Measurements from ENCODE around the gene ADCY6. TPM values are rescaled to one million over a fixed set of nuclear protein-coding genes. Genes with fewer than 3 reads are reported as not detected.

Gene ADCY6
- polyA plus RNA-seq, 1 experiment = 37.9 TPM

DNA sequence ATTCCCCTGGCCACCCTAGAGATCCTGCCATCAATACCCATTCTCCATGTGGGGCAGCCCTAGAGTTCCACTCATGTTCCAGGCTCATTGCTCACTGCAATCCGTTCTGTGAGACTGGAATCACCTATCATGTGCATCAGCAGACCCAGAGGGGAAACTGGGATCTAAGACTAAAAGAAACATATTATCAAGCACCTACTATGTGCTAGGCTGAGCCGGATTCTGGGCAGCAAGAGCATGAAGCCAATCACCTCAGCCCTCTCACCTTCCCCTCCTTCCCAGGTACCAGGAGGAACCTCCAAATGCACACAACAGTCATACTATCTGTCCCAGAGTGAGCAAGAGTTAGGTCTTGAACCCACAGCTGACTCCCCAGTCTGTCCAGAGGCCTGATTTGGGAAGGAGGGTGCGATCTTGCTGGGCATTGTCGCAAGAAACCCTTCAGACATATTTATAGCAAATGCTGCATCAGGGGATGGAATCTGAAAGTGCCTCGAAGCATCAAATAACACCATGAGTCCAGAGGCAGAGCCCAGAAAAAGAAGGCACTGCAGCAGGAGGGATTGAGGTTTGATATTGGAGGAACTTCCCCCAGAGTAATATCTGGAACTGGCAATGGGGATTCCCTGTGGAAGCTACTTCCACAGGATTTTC is 22.7 kb upstream of the ADCY6 start:
- no peak overlapping the region for H3K4me3 ChIP-seq (ENCODE audit: low read depth, low read length)
- DNase-seq (ENCODE audit: low read depth) = no peak
- CTCF ChIA-PET = interaction anchor here (0.8 to 7.1 kb wide), 8 partner anchors 9 to 141 kb away, joined by 3 to 78 read pairs (median 4); no protein-coding TSS in a partner anchor
- TF ChIP-seq, protein P1, sequence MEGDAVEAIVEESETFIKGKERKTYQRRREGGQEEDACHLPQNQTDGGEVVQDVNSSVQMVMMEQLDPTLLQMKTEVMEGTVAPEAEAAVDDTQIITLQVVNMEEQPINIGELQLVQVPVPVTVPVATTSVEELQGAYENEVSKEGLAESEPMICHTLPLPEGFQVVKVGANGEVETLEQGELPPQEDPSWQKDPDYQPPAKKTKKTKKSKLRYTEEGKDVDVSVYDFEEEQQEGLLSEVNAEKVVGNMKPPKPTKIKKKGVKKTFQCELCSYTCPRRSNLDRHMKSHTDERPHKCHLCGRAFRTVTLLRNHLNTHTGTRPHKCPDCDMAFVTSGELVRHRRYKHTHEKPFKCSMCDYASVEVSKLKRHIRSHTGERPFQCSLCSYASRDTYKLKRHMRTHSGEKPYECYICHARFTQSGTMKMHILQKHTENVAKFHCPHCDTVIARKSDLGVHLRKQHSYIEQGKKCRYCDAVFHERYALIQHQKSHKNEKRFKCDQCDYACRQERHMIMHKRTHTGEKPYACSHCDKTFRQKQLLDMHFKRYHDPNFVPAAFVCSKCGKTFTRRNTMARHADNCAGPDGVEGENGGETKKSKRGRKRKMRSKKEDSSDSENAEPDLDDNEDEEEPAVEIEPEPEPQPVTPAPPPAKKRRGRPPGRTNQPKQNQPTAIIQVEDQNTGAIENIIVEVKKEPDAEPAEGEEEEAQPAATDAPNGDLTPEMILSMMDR (IDR thresholded peaks at IDR 0.05; ENCODE audit: insufficient read depth, low read depth, low read length) = no peak
- no peaks in the 10 kb centered on the region for H3K27me3 ChIP-seq (ENCODE audit: control insufficient read depth, insufficient read depth, low read length)
- no peaks in the 10 kb centered on the region for H3K36me3 ChIP-seq (ENCODE audit: control insufficient read depth, insufficient read depth, low read length)
- POLR2A ChIA-PET = no interaction called here

DNA sequence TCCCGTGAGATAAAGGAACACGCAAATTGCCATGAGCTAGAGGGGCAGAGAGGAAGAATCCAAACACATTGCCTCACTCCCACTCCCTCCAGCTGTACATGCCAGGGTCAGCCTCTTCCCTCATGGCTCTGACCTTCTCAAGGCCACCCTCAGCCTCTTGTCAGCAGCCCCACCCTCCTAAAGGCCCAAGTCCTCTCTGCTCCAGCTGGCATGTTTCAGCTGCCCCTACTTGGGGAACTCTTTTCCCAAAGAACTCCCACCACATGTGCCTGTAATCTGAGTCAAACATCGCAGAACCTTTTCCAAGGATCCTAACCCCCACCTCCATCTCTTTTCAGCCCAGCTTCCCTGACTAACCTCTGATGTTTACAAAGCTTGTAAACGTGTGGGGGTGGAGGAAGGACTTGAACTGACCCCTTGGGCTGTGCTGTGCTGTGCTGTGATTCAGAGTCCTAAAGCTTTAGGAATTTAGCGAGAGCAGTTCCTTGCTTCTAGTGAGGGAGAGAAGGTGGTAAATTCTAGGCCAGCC is 22.1 kb upstream of the ADCY6 start:
- peak; percentile 78 for DNase-seq (ENCODE audit: low read depth)
- Histone ChIP-seq H3K36me3 (ENCODE audit: control insufficient read depth, insufficient read depth, low read length) (no peaks in the 10 kb centered on the region), H3K27me3 (ENCODE audit: control insufficient read depth, insufficient read depth, low read length) (no peaks in the 10 kb centered on the region), H3K4me3 (ENCODE audit: low read depth, low read length) (no peak overlapping the region)
- ChIA-PET CTCF (interaction anchor here (0.8 to 7.1 kb wide), 5 partner anchors 9 to 140 kb away, joined by 3 to 78 read pairs (median 4); no protein-coding TSS in a partner anchor), POLR2A (interaction anchor here (0.6 kb wide), 1 partner anchor 11 kb away, joined by 3 read pairs; no protein-coding TSS in a partner anchor)
- TF ChIP-seq, protein P1 (IDR thresholded peaks at IDR 0.05; ENCODE audit: insufficient read depth, low read depth, low read length) = no peak

GRCh38 chr12:48807981-48808380 is 19.1 kb upstream of the ADCY6 start:
- Histone ChIP-seq H3K36me3 (ENCODE audit: control insufficient read depth, insufficient read depth, low read length) (no peaks in the 10 kb centered on the region), H3K27me3 (ENCODE audit: control insufficient read depth, insufficient read depth, low read length) (no peaks in the 10 kb centered on the region), H3K4me3 (ENCODE audit: low read depth, low read length) (no peak overlapping the region)
- no peak for DNase-seq (ENCODE audit: low read depth)
- CTCF ChIA-PET = interaction anchor here (2.3 kb wide), 1 partner anchor 12 kb away, joined by 15 read pairs; no protein-coding TSS in a partner anchor
- POLR2A ChIA-PET = no interaction called here
- TF ChIP-seq, protein P1 (IDR thresholded peaks at IDR 0.05; ENCODE audit: insufficient read depth, low read depth, low read length) = no peak

GRCh38 chr12:48803675-48804074 is 14.8 kb upstream of the ADCY6 start:
- POLR2A ChIA-PET = no interaction called here

DNA sequence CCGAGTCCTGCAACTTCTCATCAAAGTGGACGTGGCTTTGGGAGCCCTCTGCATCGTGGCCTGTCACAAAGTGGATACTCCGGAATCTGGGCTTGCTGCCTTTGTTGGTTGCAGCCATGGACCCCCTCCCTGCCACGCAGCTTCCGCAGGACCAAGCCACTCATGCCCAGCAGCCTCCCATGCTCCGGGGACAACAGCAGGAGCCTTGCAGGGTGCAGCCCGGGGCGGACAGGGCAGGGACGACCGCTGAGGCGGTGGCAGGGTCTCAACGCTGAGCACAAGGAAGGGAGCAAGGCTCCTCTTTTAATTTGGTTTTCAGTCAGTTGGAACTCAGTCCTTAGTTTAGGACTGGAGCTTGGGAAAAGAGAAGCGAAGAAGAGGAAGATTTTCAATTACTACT is 12.1 kb upstream of the ADCY6 start:
- TF ChIP-seq, protein P1 (IDR thresholded peaks at IDR 0.05; ENCODE audit: insufficient read depth, low read depth, low read length) = no peak
- no peak for DNase-seq (ENCODE audit: low read depth)
- Histone ChIP-seq H3K4me3 (ENCODE audit: low read depth, low read length) (no peak overlapping the region), H3K27me3 (ENCODE audit: control insufficient read depth, insufficient read depth, low read length) (no peaks in the 10 kb centered on the region), H3K36me3 (ENCODE audit: control insufficient read depth, insufficient read depth, low read length) (no peaks in the 10 kb centered on the region)
- POLR2A ChIA-PET = no interaction called here
- CTCF ChIA-PET = interaction anchor here (0.9 to 13.2 kb wide), 4 partner anchors 14 to 89 kb away, joined by 3 to 226 read pairs (median 4); no protein-coding TSS in a partner anchor

More at GRCh38 chr12:48803675-48804074, 14.8 kb upstream of the ADCY6 start:
- no peaks in the 10 kb centered on the region for H3K36me3 ChIP-seq (ENCODE audit: control insufficient read depth, insufficient read depth, low read length)
- H3K4me3 ChIP-seq (ENCODE audit: low read depth, low read length) = no peak overlapping the region
- DNase-seq (ENCODE audit: low read depth) = no peak
- CTCF ChIA-PET = interaction anchor here (2.4 kb wide), 1 partner anchor 8 kb away, joined by 14 read pairs; no protein-coding TSS in a partner anchor
- no peaks in the 10 kb centered on the region for H3K27me3 ChIP-seq (ENCODE audit: control insufficient read depth, insufficient read depth, low read length)
- TF ChIP-seq, protein P1 (IDR thresholded peaks at IDR 0.05; ENCODE audit: insufficient read depth, low read depth, low read length) = no peak

Measured in BJ (cell line).